T-helper 2 cell treated with Interferon-gamma antibody and Interleukin-4, amounts not matched to agents 100 ng/mL and 5 ng/mL, for 36 hours (primary cell): ENCODE results near the gene SHISAL1. TPM values are rescaled to one million over a fixed set of nuclear protein-coding genes. Genes with fewer than 3 reads are reported as not detected.

Experiments
- intact Hi-C: fragments of 100-400 bp; cut with micrococcal nuclease; formaldehyde crosslinking; loops from one replicate; pipeline ENCODE4 v1.15.1; 2023
- total RNA-seq: library from RNA; stranded (reverse); gene quantifications from 2 replicates; pipeline ENCODE4 v1.2.3, GENCODE V29; 2022

The SHISAL1 gene
- total RNA-seq, 1 donor from 2014 or later, result not detected

- intact Hi-C loops, result no loop called here
Observed at GRCh38 chr22:44211946-44212930, 100.5 kb downstream of the SHISAL1 start.

GRCh38 chr22:44211256-44211945, 101.3 kb downstream of the SHISAL1 start:
- intact Hi-C loops, result no loop called here

GRCh38 chr22:44210722-44211121, 102.0 kb downstream of the SHISAL1 start:
- intact Hi-C loops, result no loop called here

- intact Hi-C loops, result no loop called here
Observed at GRCh38 chr22:44209343-44209742, 103.4 kb downstream of the SHISAL1 start.

- intact Hi-C loops, result no loop called here
Observed at GRCh38 chr22:44207981-44208317, 104.8 kb downstream of the SHISAL1 start.

GRCh38 chr22:44207173-44207980, 105.4 kb downstream of the SHISAL1 start:
- intact Hi-C loops, result no loop called here

GRCh38 chr22:44206696-44207095, 106.1 kb downstream of the SHISAL1 start:
- intact Hi-C loops, result no loop called here

- intact Hi-C loops, result no loop called here
Observed at GRCh38 chr22:44206330-44206645, 106.5 kb downstream of the SHISAL1 start.

GRCh38 chr22:44205516-44206329, 107.0 kb downstream of the SHISAL1 start:
- intact Hi-C loops, result no loop called here

GRCh38 chr22:44204739-44205515, 107.8 kb downstream of the SHISAL1 start:
- intact Hi-C loops, result no loop called here

- intact Hi-C loops, result no loop called here
Observed at GRCh38 chr22:44203203-44203602, 109.5 kb downstream of the SHISAL1 start.

GRCh38 chr22:44202261-44202789, 110.4 kb downstream of the SHISAL1 start:
- intact Hi-C loops, result no loop called here

- intact Hi-C loops, result no loop called here
Observed at GRCh38 chr22:44201665-44202064, 111.1 kb downstream of the SHISAL1 start.

GRCh38 chr22:44200855-44201550, 111.7 kb downstream of the SHISAL1 start:
- intact Hi-C loops, result no loop called here

GRCh38 chr22:44200451-44200850, 112.3 kb downstream of the SHISAL1 start:
- intact Hi-C loops, result no loop called here

GRCh38 chr22:44199866-44200265, 112.9 kb downstream of the SHISAL1 start:
- intact Hi-C loops, result no loop called here

- intact Hi-C loops, result no loop called here
Observed at GRCh38 chr22:44199164-44199563, 113.6 kb downstream of the SHISAL1 start.

GRCh38 chr22:44197271-44197670, 115.5 kb downstream of the SHISAL1 start:
- intact Hi-C loops, result no loop called here

GRCh38 chr22:44196731-44197131, 116.0 kb downstream of the SHISAL1 start:
- intact Hi-C loops, result no loop called here
